HL-60/S4 treated with retinoic acid at 250 ng/mL for 4 days and 3 days (cell line): Measurements from ENCODE around the gene MEF2C.
"Not testable (repeated sequence)": the region's sequence is repeated elsewhere in the genome, so short reads cannot be mapped to it uniquely, and the experiment has no call there.

Experiments used
- in situ Hi-C: fragments of 300-500 bp; cut with MboI; formaldehyde crosslinking; loops from 2 replicates; pipeline ENCODE4 v1.7.0; 2022; ENCODE audit warnings: low sequenced_read_pairs

The MEF2C gene

GRCh38 chr5:88883059-88883835 lies at the start of gene MEF2C:
Gene MEF2C (minus strand): TSS chr5:88883184. CDS start chr5:88823788, 59,396 bp downstream.
- in situ Hi-C loops: no loop called here

DNA sequence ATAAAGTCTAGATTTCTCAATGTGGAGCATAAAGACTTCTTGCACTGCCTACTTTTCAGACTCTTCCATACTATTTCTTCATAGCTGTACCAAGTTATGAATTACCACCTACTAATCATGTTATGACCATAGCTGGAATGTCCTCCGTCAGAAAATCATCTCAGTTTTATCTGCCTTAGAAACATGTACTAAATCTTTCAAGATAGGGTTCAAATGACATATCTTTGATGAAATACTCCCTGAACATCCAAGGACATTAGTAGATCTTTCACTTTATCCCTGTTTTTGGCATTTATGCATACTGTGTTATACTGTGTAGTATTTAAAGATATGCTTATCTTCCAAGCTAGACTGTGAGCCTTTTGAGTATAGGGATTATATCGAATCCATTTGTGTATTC lies 49.6 kb upstream of the MEF2C start:
- in situ Hi-C loops: no loop called here

DNA sequence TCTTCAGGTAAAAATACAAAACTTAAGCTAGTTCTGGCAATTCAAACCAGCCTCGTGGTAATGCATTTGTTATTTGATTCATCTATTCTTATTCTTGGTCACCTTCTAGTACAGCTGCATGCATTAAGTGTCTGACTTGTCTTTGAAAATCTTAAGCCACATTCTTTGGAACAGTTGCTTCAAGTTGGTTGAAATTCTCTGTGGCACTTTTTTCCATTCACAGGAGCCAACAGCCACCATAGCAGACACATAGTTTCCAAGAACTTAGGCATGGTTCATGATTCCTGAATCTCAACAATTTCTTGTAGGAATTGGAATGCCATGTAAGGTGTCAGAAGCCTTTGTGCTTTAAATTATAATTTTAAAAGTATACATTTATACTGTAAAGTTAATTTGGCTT lies 47.4 kb upstream of the MEF2C start:
- in situ Hi-C loops: no loop called here

DNA sequence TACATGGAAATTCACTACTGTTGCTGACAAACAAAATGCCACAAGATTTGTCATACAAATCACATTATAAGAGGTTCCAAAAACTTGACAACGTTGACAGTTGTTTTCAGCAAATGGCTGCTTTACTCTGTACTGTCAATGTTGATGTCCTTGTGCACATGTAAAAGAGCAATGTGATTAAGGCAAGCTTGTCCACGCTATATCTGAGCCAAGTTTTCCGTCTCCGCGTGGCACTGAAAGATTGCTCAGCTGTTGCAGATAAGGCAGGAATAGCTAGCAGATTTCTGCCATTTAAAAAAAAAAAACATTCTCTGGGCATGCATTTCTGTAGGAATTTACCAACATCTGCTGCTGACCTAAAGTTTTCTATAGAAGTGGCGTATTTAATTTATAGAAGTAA lies 46.4 kb upstream of the MEF2C start:
- in situ Hi-C loops: no loop called here

- in situ Hi-C loops: no loop called here
Observed at GRCh38 chr5:88926774-88927173, 43.8 kb upstream of the MEF2C start.

DNA sequence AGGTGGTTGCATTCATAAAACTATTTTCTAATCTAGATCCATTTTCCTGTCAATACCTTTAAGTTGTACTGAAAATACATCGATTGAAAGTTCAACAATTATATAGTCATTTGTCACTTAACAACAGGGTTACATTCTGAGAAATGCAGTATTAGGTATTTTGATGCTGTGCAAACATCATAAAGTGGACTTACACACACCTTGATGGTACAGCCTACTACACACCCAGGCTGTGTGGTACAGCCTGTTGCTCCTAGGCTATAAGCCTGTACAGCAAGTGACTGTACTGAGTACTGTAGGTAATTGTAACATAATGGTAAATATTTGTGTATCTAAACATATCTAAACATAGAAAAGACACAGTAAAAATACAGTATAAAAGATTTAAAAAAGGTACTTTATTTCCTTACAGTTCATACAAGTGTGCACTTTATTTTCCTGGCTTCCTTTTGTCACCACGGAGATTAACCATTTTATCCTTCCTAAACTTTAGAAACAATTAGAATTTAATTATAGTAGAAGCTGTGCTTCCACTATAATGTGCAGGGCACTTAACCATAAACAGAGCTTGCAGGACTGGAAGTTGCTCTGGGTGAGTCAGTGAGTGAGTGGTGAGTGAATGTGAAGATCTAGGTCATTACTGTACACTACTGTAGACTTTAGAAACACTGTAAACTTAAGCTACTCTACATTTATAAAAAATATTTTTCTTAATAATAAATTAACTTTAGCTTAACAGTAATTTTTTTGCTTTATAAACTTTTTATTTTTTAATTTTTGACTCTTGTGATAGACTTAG lies 42.9 kb upstream of the MEF2C start:
- in situ Hi-C loops: no loop called here

GRCh38 chr5:88924330-88924657 lies 41.3 kb upstream of the MEF2C start:
- in situ Hi-C loops: no loop called here

DNA sequence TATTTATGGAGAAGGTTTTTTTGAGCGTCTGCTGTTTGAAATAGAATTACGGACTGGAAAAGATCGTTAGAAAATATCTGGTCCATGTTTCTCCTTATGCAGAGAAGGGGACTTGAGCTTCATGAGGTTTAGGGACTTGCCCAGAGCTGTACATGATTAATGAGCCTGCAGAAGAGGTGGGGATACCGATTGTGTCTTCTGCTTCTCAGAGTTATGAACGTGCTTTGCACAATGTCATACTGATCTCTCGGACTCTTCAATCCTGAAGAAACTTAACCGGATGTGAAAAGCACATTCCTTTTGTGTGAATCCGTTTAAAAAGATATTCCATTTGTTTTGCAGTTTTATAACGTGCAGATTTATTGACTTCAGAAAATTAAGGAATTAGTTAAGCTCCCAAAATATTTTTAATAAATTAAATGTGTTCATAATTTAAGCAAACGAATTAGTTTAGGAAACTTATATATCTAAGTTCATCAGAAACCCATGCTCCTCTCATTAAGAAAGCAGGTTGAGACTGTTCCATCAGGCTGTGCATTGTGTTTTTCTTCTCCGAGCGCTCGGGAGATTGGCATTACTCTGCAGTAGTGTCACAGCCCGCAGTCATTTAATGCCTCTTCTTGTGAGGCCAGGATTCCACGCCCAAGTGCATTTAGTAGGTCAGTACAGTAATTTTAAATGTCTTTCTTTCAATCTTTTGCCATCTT lies 40.8 kb upstream of the MEF2C start:
- in situ Hi-C loops: no loop called here

GRCh38 chr5:88912743-88913142 lies 29.8 kb upstream of the MEF2C start:
- in situ Hi-C loops: not testable (repeated sequence)

DNA sequence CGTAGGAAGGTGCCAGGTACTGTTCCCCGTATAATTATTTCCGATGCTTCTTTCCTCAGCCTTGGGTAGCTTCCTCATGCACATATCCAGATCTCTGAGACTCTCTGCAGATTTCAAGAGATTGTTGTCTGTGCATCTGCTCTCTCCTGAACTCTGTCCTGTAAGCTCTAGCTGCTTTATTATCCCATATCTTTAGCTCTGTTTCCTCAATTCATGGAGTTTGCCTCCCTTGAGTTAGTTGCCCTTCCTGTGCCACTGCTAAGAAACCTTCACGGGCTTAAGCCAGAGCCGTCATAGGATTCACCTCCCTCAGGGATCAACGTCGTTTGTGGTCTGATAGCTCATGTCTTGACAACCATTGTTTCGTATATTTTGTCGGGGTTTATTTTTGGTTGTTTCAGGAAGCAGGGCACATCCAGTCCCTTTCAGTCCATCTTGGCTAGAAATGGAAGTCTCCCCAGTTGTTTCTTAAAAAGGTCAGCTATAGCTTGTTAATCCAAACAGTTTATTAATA lies 28.1 kb upstream of the MEF2C start:
- in situ Hi-C loops: not testable (repeated sequence)

- in situ Hi-C loops: not testable (repeated sequence)
Observed at GRCh38 chr5:88904478-88904877, 21.5 kb upstream of the MEF2C start.

GRCh38 chr5:88903966-88904365 lies 21.0 kb upstream of the MEF2C start:
- in situ Hi-C loops: not testable (repeated sequence)

- in situ Hi-C loops: not testable (repeated sequence)
Observed at GRCh38 chr5:88901077-88901476, 18.1 kb upstream of the MEF2C start.

DNA sequence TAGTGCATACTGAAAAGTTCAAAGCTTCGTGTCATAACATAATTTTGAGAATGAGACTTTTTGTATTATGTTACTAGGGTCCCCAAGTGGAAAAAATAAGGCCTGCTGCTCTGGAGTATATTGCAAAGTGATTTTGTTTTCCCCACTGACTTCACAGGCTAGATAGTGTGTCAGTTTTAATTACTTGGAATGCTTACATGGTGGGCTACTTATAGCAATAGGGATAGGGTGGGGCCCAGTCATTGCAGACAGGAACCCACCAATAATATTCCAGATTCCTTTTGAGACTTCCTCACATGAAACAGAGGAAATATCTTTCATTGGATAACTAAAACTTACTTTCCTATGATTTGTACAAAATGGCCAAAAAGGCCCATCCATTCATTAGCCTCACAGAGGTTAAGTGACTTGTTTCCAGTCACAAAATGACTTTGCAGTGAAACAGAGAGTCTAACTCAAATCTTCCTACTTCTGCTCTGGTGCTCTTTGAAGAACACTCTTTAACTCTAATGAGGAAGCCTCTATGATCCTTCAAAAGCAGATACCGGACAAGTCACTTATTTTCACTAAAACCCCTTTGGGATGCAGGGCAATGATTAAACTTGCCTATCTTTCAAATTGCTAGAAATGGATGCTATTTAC lies 16.2 kb upstream of the MEF2C start:
- in situ Hi-C loops: no loop called here

DNA sequence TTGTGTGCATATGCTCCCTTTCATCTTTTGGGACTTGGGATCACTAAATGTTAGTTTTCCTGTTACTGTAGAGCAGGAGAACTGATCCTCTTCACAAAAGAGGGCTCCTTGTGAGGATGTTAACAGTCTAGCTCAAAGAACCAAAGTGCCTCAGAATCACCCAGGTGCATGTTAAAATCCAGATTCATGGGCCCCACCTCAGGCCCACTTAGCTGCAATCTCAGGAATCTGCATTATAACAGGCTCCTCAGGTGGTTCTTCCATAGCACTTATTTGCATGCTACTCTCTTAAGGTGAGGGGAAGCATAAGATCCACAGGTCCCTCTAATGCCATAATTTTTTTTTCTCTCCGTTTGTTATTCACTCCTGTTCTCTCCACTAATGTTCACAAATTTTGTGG lies 14.8 kb upstream of the MEF2C start:
- in situ Hi-C loops: no loop called here

DNA sequence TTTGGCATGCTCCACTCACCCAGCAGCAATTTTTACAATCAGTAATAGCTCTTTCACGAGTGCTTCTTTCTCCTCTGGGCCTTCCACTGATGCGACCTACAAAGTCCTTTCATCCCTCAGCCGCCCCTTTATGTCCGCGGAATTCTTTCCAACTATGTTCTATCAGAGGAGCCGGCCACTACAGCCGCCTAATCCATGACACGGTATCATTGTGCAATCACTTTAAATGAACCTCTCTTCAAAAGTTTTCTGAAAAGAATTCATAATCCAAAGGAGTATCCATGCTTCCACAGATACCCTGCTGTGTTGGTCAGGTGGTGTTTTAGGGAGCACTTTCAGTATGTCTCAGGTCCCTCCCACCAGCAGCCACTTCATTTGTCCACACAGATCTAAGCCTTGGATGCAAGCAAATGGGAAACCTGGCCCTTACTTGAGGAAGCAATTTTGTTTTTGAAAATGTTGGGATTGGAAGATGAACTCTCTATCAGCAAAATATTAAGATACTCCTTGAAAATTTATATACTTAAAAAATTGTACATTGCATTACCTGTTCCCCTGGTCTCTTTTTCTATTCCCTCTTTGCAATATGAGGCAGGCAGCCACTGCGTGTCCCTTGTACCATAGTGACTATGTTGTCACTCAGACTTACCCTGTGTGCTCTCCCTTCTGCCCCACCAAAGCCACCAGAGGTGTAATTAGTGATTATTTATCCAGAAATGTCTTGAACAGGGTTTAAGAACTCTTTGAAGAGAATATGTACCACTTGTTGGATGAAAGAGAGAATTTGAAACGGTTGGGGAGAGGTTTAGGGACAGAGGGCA lies 12.9 kb upstream of the MEF2C start:
- in situ Hi-C loops: no loop called here

DNA sequence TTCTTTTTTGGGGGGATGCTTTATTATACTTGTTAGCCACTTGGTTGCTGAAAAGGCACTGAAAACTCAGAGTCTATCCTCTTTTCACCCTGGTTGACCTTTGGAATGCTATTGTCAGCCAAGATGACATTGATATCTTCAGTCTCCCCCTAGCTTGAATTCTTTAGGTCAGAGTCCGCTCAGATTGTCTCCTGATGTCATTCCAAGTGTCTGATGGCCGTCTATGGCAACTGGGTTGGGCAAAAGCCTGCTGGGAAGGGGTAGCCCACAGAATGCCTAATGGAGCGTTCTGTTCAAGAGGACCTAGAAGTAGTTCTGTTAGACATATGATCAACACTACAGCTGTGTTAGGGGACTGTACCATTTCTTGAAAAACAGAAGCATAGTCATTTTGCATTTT lies 9.7 kb upstream of the MEF2C start:
- in situ Hi-C loops: no loop called here

DNA sequence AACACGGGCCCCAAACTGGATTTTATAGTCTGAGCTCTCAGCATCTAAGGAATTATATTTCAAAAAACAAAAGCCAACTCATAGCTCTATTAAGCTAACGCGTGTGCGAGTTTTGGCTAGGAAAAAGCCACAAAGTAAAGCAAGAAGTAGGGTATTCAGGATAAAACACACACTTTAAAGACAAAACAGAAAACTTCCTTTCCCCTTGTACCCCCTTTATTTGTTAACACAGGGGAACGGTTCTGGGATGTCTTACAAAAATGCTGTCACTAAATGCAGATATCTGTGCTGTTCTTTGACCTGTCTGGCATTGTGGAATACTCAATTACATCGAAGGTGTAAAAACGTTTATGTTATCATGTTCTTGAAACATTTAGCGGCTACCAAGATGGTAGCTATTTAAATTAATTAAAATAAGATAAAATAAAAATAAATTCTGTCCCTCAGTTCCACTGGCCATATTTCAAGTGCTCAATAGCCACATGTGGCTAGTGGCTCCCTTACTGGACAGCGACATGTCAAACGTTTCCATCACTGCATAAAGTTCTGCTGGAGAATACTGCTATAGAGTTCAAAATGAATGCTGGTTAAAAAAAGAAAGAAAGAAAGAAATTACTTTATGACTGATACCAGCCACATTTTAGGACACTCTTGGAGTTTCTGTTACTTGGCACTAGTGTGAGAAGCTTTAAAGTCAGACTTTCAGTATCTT lies 7.2 kb upstream of the MEF2C start:
- in situ Hi-C loops: no loop called here

GRCh38 chr5:88889189-88890069 lies 6.4 kb upstream of the MEF2C start:
- in situ Hi-C loops: no loop called here
